GM15510 (cell line): ENCODE data around the gene ASIC2.

ENCODE experiments used
- POLR2A ChIP-seq: IDR thresholded peaks from 3 replicates; pipeline ENCODE4 v1.6.1; 2011; ENCODE audit warnings: borderline replicate concordance; ENCODE audit not compliant: insufficient read length; ENCODE audit errors: extremely low read depth

The ASIC2 gene

DNA sequence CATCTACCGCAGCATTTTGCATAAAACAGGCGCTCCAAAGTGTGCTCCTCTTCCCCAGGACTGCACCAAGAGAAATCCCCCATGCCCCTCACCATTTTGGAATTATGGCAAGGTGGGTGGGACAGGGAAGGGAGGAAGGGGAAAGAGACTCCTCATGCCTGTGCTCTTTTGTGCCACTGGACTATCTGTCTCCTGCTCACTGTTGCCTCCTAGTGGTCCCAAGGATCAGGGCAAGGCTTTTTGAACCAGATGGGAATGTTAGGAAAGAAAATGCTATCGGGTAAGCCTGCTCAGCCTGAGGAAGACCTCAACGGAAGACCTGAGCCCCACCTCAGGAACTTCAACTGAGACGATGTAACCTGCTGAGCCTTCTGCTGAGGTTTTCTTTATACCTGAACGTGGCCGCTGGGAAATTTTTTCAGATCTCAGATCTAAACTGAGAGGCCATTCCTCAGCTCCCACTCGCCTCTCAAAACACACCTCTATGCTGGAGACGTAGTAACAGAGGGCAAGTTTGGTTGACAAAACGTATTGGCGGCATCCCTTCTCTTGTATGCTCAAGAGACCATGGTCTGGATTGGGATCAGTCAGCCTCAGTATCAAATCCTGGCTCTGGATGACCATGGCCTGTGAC is 243.2 kb downstream of the ASIC2 start:
- TF ChIP-seq POLR2A, result no peak

DNA sequence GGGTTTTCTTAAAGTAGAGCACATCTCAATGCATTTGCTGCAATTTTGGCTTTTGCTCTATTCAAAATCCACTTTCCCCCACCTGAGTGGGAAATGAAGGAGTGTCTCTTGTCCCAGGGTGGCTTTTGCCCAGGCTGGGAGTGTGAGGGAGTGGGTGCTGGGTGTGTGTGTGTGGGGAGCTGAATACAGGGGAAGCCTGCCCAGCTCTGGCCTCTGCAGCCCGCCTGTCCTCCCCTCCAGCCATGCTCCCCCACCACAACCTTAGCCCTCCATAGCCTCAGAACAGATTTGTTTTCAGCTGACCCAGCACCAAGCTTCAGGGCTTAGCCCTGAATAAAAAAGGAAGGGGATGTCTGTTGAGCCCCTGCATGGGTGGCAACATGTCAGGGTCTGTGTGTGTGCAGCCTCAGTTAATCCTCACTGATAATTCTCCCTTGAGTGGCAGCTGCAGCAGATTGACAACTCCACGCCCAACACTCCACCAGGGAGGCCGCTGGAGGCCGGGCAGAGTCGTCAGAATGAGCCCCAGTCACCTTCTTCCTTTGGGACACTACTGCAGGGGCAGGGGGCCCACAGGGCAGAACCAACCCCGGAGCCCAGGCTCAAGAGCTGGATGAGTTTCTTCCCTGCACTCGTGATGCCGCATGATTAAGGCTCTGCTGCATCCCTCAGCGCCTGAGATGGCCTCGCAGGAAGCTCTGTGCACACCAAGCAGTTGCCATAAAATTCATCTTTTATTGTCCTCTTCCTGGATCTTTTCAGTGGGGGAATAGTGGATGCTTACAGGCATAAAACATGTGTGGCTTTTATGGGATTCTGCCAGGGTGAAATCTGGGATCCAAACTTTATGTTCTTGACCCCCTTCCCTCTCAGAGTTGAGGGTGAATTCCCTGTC is 246.5 kb downstream of the ASIC2 start:
- no peak for TF ChIP-seq POLR2A

DNA sequence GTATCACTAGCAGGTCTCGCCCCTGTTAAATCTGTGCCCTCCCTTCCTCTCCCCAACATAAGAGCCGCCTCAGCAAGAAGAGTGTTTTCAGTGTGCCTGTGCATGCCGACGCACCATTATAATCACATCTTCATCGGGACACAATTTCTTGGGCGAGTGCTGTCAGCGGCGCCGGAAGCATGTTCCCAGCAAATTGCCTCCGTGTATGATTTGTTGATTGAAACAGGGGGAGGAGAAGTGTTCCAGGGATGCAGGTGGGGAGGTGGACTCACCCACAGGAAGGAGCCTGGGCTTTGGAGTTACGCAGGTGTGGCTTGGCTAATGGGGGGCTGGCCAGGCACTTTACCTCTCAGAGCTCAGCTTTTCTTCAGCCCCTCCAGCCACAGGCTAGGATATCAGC is 247.9 kb downstream of the ASIC2 start:
- no peak for TF ChIP-seq POLR2A

DNA sequence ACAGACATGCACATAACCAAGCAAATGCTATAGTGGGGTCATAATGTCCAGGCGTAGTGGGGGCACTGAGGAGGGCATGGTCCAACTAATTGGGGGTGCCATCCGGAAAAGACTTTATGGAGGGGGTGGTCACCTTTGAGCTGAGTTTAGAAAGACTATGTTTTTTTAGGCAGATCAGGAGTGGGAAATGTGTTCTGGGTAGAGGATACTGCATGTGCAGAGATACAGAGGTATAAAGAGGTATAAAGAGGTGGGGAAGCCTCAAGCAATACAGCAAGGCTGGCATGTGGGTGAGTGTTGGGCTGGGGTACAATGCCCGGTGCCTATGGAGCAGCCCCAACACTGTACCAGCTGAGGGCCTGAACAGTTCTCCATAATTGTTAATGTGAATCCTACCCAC is 248.3 kb downstream of the ASIC2 start:
- no peak for TF ChIP-seq POLR2A

DNA sequence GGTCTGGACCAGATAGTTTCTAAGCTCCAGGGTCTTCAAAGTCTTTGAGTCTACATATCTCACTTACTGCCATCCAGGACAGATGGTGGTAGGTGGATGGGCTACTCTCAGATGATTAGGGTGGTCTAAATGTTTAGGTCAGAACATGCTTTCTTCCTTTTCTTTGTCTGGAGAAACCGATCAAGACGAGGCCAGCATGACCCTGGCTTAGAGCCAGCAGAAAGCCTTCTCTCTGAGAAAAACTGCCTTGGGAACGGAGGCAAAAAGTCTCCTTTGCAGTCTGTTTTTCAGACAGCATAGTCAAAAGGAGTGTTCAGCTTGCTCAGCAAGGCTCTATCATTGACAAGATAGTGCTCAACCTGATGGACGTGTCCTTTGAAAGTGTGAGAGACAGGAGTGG is 252.6 kb downstream of the ASIC2 start:
- no peak for TF ChIP-seq POLR2A

DNA sequence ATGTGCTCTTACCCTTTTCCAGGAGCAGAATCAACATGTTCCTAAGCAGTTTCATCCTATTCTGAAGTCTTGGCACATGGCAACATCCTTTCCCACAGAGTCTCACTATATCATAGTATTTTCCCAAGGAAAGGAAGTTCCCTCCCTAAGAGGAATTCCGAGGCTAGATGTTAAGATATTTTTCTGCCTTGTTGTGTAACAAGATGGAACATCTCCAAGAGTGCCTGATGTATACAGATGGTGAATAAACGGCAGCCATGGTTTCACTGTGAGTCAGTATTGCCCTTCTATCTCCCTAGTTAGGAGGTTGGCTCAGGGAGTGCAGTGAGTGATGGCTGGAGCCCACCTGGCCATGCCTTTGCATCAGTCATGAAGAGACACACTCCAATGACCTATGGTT is 253.2 kb downstream of the ASIC2 start:
- TF ChIP-seq POLR2A, result no peak

DNA sequence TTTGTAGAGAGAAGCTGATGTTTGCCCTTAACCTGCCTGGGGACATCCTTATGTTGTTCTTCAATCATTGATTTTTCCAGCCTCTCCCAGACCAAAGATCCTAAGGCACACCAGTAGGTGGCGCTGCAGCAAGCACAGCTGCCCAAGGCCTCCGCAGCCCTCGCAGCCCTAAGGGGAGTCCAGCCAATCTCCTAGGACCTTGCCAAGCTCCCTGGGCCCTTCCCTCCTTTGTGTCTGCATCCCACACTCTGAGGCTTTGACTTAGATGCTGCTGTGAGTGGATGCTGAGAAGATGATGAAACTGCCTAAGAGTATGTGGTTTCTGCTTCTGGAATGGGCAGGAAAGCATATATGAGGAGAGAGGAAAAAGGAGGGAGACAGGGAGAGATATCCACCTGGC is 254.4 kb downstream of the ASIC2 start:
- TF ChIP-seq POLR2A, result no peak

DNA sequence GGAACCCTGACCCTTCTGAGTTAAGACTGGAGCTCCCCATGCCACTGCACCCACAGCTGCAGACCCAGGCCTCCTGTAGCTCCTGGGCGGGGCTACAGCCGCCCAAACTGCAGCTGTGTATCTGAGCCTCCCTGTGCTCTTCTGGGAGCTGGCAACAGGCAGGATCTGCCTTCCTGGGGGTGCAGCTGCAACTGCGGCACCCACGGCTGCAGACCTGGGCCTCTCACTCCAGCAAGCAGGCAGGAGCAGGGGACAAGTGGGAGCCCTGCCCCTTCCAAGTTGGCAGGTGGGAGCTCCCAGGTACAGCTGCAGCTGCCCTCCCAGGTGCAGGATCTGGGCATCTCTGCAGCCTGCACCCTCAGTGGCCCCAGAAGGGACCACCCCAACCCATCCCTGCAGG is 259.9 kb downstream of the ASIC2 start:
- no peak for TF ChIP-seq POLR2A

DNA sequence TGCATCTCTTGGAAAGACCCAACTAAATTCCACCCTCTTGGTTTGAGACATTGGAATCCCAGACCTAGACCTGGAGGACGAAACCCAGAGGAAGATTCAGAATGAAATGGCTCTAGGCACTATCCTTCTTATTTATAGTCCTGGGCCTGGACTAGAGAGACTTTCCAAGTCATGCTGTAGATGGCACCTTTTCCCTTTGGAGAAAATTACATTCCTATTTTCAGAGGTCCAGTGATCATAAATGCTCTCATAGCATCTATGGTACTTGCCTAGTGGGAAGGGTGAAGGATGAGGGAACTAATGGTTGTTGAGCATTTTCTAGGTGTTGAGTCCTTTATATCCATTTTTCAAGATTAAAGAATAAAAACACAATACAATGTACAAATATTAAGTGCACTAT is 264.3 kb downstream of the ASIC2 start:
- TF ChIP-seq POLR2A, result no peak

DNA sequence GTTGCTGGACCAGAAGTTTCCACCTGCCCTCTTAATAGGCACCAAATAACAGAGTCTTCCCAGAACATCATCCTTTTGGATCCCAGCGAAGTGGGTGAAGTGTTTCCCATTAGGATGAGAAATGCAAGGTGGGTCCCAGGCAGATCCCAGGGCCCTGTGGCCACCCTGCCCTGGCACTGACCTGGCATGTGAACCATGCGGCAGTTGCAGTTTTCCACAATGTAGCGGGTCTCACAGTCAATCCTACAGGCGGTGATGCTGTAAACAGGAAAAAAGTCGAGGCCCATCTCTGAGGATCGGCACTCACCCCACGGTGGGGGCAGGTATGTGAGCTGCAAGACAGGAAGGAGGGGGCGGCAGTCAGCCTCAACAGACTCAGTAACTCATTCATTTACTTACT is 265.0 kb downstream of the ASIC2 start:
- TF ChIP-seq POLR2A, result no peak

DNA sequence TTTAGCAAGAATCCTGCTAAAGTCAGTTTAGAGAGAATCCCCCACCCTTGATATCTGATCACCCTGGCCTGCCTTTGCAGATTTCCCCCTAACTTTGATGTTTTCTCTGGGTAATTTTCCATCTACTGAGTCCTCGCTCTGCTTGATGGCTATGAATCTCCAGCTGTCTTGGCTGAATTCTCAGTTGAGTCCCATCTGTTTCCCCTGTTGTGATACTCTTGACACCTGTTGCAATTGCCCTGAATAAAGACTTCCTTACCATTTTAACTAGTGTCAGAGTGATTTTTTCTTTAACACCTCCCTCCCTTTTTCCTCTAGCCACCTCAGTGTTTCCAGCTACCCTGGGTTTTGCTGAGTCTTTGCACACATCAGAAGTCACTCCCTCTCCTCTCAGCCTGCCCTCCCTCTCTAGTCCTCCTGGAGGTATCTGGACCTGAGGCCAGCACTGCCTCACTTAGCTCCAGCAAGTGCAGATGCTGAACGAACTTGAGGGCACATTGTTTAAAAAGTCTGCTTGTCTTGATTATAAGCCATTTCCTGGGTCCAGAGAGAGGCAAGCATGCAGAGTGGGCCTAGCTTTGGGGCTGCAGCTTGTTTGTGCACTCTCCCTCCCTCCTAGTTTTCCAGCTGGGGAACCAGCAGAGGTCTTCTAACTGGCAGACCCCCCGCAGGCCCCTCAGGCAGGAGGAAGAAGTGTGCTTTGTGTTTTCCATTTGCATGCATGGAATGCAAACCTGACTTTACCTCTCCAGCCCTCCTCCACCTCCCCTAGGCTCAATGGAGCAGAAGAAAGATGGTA is 268.2 kb downstream of the ASIC2 start:
- TF ChIP-seq POLR2A, result no peak

DNA sequence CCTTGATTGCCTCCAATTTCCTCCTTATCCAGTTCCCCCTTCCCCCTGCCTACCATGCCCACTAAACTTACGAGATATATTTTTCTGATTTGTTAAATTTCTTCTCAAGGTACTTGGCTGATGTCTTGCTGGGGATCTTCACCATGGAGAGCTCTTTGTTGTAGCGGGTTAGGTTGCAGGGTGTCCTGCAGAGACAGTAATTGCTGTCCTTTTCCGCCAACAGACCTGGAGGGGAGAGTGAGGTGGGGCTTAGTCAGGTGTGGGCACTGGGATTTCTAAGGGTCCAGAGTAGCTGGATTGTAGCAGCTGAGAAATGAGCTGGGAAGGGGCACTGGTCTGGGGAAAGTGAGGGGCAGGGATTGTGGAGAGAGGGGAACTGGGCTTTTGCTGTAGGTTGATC is 269.3 kb downstream of the ASIC2 start:
- no peak for TF ChIP-seq POLR2A

DNA sequence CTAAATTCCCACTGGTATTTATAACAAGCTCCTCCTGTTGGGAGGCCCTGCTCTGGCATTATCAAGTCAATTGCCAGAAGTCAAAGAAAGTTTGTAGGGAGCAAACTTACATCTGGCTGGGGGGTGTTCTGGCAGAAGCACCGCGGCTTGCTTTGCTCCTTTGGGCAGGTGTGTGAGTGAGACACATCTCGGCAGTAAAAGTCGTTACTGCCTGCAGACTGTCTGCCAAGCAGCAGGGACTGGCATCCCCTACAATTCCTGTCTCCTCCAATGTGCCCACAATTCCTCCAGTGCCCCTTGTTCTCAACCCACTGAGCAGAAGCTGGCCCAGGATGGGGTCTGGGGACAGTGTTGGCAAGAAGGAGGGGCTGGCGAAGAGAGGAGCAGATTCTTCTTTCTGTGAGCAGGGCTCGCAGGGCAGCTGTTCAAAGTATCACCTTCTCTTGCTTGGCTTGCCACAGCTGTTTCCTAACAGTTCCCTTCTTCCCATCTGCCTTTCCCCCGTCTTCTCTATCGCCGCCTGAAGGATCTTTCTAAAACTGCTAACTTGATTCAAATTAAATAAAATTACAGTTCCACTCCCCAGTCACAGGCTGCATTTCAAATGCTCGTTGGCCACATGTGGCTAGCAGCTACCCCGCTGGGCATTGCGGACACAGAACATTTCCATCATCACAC is 271.2 kb downstream of the ASIC2 start:
- TF ChIP-seq POLR2A, result no peak

DNA sequence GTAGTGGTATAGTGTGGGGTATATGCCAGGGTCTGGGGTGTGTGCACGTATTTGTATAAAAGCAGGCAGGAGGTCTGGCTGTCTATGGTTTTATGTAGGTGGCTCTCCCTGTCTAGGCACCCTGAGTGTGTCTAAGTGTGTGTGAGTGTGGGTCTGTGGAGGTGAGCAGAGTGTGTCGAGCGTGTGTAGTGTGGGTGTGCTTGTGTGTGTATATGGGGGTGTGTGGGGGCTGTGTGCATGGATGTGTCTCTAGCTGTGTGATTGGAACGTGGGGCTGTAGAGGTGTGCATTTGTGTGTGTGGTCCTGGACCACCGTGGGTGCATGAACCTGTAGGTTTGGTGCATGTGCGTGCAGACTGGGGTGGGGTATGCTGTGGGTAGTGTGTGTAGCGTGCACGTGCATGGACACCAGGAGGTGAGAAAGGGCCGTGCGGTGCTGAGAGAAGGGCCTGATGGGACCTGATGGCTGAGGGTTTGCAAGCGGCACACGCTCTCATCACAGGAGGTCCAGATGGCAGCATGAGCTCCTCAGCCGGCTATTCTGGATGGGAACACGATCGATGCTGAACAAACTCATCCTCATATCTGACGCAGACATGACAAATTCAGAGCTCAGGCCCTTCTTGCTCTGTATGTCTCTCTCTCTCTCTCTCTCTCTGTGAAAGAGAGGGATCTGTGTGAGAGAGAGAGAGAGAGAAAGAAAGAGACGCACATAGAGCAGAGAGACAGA is 273.8 kb downstream of the ASIC2 start:
- no peak for TF ChIP-seq POLR2A
